H1 (cell line): ENCODE data around the gene VPS35L.

Experiments
- EZH2 ChIP-seq: fragments of 200-600 bp; sonication (generic); IDR thresholded peaks from 2 replicates; pipeline ENCODE4 v1.7.1; 2012; ENCODE audit warnings: low read depth, mild to moderate bottlenecking, moderate library complexity, low read length, inconsistent platforms; ENCODE audit not compliant: severe bottlenecking
- JUN ChIP-seq: IDR thresholded peaks from 2 replicates; pipeline ENCODE4 v1.6.1; 2011; ENCODE audit warnings: low read depth, mild to moderate bottlenecking, improper control_type of control experiment, low read length
- RAD21 ChIP-seq, 2 experiments: IDR thresholded peaks in 1 of 2; conservative IDR thresholded peaks in 1 of 2; 2 replicates each; pipeline ENCODE4 v1.6.1; 2011; ENCODE audit warnings: low read depth in 2 of 2, low read length in 2 of 2, improper control_type of control experiment in 1 of 2, inconsistent platforms in 1 of 2, mild to moderate bottlenecking in 1 of 2, moderate library complexity in 1 of 2
- SIN3A ChIP-seq, 2 experiments: IDR thresholded peaks in 1 of 2; conservative IDR thresholded peaks in 1 of 2; 2 replicates each; pipeline ENCODE4 v1.6.1; 2011 to 2012; ENCODE audit warnings: low read length in 2 of 2, improper control_type of control experiment in 1 of 2, low read depth in 1 of 2, mild to moderate bottlenecking in 1 of 2
- SP1 ChIP-seq: IDR thresholded peaks from 2 replicates; pipeline ENCODE4 v1.6.1; 2011; ENCODE audit warnings: low read depth, low read length
- TF ChIP-seq, protein P1 (sequence below), 3 experiments: IDR thresholded peaks; 1 replicate in 2 of 3; 2 replicates in 1 of 3; pipeline versions ENCODE4 v1.5.1 to v1.6.1; 2011; ENCODE audit warnings: low read length in 3 of 3, mild to moderate bottlenecking in 3 of 3, inconsistent platforms in 2 of 3, low read depth in 1 of 3, moderate library complexity in 1 of 3; ENCODE audit not compliant: insufficient read depth in 1 of 3; ENCODE audit errors: control extremely low read depth in 1 of 3

DNA sequence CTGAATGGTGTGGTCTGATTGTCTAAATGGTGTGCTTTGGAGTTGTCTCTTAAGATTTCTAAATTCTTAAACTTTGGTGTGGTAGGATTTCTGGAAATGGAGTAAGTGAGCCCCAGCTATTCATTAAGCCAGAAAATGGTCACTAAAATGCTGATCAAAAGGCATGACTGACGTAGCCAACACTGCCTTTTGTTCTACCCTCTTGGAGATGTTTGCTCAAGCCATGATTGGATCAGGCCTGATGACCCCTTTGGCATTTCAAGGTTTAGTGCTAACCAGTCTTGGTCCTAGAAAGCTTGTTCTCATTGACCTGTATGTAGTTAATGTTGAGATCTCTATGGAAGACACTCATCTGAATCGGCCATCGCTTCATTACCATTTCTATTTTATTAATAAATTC, 94.5 kb downstream of the VPS35L start:
- TF ChIP-seq EZH2 (no peak), JUN (no peak), RAD21 (IDR thresholded peaks at IDR 0.05 in 1 of 2, conservative IDR thresholded peaks at IDR 0.05 in 1 of 2; ENCODE audit: low read depth in 2 of 2, low read length in 2 of 2) (no peak), SIN3A (conservative IDR thresholded peaks at IDR 0.05 in 1 of 2, IDR thresholded peaks at IDR 0.05 in 1 of 2; ENCODE audit: low read depth in 1 of 2, low read length in 2 of 2) (no peak), SP1 (no peak)
- TF ChIP-seq, protein P1, sequence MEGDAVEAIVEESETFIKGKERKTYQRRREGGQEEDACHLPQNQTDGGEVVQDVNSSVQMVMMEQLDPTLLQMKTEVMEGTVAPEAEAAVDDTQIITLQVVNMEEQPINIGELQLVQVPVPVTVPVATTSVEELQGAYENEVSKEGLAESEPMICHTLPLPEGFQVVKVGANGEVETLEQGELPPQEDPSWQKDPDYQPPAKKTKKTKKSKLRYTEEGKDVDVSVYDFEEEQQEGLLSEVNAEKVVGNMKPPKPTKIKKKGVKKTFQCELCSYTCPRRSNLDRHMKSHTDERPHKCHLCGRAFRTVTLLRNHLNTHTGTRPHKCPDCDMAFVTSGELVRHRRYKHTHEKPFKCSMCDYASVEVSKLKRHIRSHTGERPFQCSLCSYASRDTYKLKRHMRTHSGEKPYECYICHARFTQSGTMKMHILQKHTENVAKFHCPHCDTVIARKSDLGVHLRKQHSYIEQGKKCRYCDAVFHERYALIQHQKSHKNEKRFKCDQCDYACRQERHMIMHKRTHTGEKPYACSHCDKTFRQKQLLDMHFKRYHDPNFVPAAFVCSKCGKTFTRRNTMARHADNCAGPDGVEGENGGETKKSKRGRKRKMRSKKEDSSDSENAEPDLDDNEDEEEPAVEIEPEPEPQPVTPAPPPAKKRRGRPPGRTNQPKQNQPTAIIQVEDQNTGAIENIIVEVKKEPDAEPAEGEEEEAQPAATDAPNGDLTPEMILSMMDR (IDR thresholded peaks at IDR 0.05; ENCODE audit: control extremely low read depth in 1 of 3, insufficient read depth in 1 of 3, low read depth in 1 of 3, low read length in 3 of 3), result no peak
